Amygdala (tissue), 56 donors: Measurements from ENCODE around the gene CAMTA1.

Experiments used
- DNase-seq, 56 donors: peaks; one replicate each; lab custom pipeline; 2025; lab: John Stamatoyannopoulos, UW

Gene CAMTA1

DNA sequence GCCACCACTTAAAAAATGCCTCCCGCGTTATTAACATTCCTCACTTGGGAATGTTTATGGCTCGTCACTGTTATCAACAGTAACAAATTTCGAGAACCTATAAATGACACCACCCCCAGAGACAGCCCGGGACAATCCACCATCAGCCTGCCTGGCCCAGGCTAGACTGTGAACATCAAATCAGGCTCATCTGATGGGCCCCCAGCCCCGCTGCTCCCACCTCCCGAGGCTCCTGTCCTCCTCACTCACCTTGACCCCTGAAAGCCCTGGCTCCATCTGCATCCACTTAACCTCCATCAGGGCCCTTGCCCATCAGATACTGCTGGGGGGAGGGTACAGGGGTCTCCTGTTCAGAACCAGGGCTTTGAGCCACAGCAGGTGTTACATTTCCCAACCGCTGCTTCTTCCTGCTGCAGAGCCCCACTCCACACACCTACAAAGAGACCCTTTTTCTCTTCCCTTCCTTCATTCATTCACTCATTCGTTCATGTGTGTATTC is 829.4 kb downstream of the CAMTA1 start:
- no peak for DNase-seq

DNA sequence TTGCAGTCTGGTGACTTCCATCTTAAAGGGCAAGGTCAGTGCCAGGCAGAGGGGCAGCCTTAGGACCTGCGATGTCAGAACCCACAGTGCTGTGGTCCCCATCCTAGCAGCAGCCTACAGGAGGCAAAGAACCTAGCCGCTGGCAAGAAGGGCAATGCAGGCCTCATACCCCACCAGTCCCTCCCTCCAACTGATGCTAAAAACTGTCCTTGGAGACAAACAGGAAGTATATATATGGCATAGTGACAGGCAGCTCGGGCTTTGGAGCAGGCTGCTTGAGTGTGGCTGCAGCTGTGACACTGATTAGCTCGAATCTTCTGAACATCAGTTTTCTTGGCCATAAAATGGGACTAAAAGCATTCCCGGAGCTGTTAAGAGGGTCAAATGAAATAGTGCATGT is 829.9 kb downstream of the CAMTA1 start:
- DNase-seq: no peak

DNA sequence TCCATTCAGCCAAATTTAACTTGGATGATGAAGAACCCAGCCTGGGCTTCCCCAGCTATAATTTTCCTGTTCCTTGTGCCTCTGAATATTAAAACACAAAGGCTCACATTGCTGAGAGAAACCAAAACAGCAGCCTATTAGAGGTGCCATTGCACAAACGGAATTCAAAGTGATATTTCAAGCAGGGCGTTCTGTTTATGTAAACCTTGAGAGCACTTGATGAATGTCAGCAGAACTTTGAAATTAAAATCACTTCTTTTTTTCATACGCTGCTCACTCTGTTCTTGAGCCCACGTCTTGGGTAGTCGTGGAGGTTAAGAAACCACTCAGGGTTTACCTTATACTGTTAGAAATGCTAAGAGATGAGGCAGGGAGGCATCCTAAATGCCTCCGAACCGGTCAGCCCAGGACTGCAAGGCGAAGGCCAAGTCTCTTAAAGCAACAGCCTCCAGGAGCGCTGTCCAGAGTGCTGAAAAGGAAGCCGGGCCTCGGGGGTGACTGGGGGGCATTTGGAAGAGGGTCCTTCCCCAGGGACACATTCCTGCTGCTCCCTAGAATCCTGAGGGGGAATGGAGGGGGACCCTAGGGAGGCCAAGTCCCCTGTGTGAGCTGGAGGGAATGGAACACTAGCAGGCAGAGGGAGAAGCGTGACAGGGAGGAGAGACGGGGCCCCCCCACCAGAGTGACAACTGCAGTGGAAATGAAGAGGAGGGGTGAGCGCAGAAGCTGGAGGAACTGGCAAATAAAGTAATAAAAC is 831.0 kb downstream of the CAMTA1 start:
- peak in 9 of 56 donors; percentile 4 to 35 (median 15) for DNase-seq

DNA sequence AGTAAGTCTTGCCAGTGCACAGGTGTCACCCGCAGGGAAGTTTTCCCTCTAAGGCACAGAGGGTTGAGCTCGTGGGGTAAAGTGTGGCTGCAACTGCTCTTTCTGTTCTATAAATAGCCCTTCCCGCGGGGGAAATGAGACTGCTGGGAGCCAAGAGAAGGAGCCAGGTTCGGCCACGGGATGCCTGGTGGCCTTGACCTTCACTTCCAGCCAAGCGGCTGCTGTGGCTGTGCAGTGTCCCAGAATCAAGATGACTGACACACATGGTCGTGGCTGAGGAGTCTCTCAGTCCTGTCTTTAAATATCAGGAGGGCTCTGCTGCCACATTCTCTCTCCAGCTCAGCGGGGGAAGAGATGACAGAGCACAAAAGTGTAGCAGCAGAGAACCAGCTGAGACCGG is 831.7 kb downstream of the CAMTA1 start:
- peak in 3 of 56 donors; percentile 8 to 14 (median 12) for DNase-seq

DNA sequence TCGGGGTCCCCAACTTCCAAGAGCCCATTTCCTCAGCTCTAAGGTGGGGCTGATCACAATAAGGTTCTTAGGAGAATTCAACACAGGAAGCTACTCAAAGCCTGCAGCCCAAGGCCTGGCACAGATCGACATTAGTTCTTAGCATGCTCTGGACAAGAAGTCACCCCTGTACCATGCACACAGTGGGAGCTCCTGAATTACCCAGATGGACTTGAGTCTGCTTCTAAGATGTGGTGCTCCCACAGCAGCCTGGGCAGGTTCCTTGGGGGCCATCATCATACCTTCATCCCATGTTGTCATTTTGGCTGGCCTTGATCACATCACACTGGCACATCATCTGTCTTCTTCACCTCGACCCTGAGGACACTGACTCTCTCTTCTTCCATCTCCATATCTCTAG is 832.6 kb downstream of the CAMTA1 start:
- DNase-seq: no peak

GRCh38 chr1:7620196-7620595 is 834.9 kb downstream of the CAMTA1 start:
- peak in 5 of 56 donors; percentile 2 to 18 (median 10) for DNase-seq

DNA sequence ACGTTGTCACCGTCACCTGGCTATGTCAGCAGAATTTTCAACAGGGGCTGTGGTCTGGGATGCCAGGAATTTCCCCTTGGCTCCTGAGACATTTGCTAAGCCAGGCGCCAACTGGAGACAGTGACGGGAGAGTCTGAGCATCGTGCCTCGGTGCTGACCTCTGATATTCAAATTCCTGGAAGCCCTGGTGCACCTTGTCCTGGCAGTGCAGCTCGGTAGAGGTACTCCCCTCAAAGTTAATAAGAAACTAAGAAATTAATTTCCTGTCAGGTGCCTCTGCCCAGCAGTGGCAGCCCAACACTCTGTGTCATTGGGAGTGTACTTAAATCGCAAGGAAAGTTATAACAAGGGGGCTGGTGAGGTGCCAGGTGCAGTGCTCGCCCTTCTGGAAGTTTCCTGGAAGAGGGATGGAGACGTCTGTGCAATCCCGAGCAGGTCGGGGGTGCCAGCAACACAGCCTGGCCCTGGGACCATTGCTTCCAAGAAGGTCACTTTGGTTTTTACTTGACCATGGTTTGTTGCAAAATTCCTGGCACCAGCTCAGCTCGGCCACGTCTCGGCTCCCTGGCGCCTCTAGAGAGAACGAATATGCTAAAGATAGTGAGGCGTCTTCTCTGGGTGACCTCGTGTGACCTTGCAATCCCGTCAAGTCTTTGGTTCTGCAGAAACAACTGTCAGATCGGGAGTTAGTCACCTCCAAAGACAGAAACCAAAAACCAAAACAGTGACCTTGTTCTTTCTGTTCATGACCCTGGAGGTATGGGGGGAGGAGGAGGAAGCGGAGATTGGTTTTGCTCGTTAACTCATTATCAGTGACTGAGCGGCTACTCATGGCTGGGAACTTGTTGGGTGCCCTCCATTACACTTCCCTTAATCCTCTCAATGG is 836.3 kb downstream of the CAMTA1 start:
- no peak for DNase-seq

DNA sequence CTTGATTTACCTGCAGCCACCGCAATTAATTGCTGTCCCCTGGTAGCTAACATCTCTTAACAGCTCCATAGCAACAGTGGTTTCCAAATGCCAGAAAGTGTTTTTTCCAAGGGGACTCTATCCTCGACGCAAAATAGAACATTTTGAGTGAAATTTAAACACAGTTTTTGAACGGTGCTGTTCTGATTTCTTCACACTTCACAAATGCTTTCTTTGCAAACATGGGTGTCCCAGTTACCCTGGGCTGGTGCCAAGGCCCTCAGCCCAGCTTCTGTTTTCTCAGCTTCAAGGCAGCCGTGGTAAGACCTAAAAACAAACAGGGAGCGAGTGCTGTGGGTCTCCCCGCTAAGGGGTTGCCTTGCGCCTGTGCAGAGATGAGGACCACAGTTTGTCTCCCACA is 838.6 kb downstream of the CAMTA1 start:
- peak in 35 of 56 donors; percentile 8 to 66 (median 32) for DNase-seq

- no peak for DNase-seq
Observed at GRCh38 chr1:7624791-7625355, 839.6 kb downstream of the CAMTA1 start.

- DNase-seq: no peak
Observed at GRCh38 chr1:7625401-7625800, 840.1 kb downstream of the CAMTA1 start.

- DNase-seq: no peak
Observed at GRCh38 chr1:7628273-7628672, 843.0 kb downstream of the CAMTA1 start.

DNA sequence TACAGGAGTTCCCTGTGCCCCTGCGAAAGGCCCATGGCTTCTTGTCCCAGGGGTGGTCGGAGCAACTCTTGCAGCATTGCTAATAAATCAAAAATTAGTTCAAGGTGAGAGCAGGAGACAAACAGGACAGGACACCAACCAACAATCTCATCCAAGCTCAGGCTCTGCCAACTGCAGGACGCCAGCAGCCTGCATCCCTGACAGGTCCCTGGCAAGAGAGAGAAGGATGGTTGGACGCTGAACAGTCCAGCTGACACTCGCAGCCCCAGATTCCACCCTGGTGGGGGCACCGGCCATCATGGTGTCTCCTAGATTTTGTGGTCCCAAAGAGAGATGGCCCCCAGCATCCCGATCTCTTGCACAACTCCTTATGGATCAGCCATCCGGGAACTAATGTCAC is 843.8 kb downstream of the CAMTA1 start:
- no peak for DNase-seq

DNA sequence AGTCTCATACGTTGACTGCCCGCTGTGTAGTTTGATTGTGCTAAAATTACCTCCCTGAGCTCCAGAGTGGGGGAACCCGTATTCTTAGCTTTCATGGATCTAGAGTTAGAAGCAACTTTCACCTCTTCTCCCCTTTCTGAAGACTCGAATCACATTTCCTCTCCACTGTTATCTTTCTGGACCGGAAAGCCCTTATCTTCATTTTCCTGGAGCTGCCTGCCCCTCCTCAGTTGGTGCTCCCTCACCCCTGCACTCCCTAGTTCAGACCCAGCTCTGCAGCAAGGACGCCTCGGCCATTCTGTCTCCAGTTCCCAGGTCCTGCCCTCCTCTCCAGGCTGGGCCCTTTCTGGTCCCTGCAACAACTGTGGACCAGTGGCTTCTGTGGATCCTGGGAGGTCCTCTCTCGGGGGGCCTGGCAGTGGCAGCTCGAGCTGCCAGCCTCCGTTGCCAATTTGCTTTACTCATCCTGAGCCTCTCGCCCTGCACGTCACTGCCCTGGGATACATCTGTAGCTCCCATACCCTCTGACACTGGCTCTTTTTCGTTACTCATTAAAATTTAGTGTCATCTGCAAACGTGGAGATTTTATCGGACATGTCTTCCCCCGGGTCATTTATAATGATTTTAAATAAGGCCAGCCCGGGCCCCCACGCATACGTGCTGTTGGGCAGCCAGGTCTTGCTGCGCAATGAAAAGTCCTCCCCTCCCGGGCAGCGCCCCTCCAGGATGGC is 844.4 kb downstream of the CAMTA1 start:
- DNase-seq: no peak

DNA sequence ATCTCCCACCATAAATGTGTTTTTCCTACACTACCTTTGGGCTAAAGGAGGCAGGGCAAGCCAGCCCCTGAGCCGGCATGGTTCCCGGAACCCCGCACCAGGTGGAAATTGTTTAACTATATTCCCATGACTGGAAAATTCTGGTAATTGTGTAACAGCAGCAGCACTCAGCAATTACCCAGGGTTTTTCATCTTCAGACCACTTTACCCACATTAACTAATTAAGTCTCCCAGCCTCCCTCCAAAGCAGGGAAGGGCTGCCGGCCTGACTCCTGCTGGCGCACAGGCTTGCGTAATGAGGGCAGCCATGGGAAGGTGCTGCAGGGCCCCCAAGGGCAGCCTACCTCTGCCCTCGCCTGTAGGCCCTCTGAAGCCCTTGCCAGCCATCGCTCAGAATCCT is 845.1 kb downstream of the CAMTA1 start:
- no peak for DNase-seq

- no peak for DNase-seq
Observed at GRCh38 chr1:7632176-7632575, 846.9 kb downstream of the CAMTA1 start.

DNA sequence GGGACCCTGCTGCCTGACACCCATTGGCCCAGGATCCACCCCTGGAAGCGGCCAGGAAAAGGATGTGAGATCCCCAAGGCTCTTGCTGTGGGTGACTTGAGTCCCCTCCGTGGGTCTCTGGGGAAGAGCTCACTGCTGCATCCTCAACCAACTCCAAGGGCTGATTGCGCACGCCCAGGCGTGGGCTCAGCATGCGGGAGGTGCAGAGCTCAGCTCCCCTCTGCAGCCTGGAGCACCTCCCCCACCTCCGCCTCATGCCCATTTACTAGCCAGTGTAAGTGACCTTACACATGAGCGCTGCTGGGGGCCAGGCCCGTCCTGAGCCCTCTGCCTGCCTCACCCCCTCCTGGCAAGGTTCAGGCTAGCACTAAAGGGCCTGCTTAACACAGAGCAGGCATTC is 847.4 kb downstream of the CAMTA1 start:
- DNase-seq: no peak

DNA sequence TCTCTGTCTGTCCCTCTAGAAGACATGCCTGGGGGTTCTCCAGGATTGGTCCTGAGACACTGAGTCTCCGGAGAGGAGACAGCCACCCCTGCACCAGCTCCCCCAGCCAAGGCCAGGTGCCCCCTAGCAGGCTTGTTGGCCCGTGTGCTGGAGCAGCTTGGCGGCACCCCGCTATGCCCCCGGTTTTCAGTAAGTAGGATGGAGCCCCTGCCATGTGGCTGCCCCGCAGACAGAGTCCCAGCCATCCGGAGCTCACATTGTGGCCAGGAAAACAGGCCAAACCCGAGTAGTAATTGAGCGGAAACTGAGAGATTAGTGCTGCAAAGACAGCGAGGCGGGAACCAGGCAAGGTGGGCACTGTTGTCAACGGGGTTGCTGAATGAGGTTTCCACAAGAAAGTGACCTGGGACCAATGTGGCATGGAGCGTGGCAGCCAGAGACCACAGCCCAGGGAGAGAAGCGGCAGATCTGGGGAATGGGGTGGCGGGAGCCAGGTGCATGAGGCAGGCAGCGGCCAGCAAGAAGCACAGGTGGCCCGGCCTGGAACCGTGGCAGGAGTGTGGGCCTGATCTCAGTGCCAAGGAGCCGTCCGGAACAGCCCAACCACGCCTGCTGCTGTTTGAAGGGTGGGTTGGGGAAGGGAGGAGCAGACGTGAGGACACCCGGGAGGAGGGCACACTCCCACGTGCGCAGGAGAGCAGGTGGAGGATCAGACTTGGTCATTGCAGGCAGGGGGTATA is 848.4 kb downstream of the CAMTA1 start:
- no peak for DNase-seq

GRCh38 chr1:7634546-7635240 is 849.4 kb downstream of the CAMTA1 start:
- no peak for DNase-seq
